GM18951 (cell line): ENCODE data around the gene PARL.
"Not testable (repeated sequence)": the region's sequence is repeated elsewhere in the genome, so short reads cannot be mapped to it uniquely, and the experiment has no call there.

ENCODE experiments used
- POLR2A ChIP-seq: IDR thresholded peaks from 4 replicates; pipeline ENCODE4 v1.6.1; 2011; ENCODE audit warnings: mild to moderate bottlenecking; ENCODE audit not compliant: insufficient read length, insufficient read depth; ENCODE audit errors: extremely low read depth
- in situ Hi-C: fragments of 300-500 bp; cut with MboI; formaldehyde crosslinking; loops from one replicate; pipeline ENCODE4 v1.12.0; 2022; ENCODE audit warnings: low sequenced_read_pairs, mixed read lengths, inconsistent platforms; ENCODE audit not compliant: unreplicated experiment

The PARL gene

DNA sequence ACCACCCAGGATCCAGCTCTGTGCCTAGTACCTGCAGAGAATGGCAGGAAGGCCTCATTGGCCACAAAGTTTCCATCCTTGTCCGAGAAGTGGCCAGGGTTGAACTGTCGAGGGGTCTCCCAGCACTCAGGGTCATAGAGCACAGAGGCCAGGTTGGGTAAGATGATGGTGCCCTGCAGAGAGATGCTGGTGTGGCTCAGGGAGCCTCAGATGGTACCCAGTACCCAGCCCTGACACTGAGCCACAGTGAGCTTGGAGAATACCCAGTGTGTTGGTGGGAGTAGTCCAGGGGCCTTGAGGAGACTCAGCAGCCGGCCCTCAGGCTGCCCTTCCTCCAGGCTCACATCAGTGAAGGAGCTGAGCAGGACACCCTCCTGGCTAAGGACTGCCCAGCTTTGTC lies 11.5 kb upstream of the PARL start:
- in situ Hi-C loops = loop anchor here (10.0 kb wide), 2 partner anchors 119 to 389 kb away; partner anchors contain the start of gene ABCC5

DNA sequence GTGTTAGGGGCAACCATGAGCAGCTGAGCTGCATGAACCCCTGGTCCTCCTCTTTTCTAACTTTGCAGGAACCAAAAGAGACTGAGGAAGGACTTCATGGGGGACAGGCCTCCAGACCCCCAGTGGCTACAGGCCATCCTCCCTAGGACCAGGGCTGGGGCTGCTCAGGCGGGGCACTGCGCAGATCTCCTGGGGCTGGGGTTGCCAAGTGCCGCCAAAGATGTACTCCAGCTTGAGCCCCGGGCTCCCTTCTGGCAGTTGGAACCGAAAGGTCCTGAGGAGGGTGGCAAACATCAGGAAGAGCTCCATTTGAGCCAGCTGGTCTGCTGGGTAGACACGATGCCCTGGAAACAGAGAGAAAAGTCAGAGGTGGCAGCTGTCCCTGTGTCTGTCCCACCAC lies 11.1 kb upstream of the PARL start:
- in situ Hi-C loops = loop anchor here (10.0 kb wide), 2 partner anchors 119 to 389 kb away; partner anchors contain the start of gene ABCC5
- TF ChIP-seq POLR2A = no peak

More for the DNA sequence above, 11.5 kb upstream of the PARL start:
- TF ChIP-seq POLR2A = no peak

DNA sequence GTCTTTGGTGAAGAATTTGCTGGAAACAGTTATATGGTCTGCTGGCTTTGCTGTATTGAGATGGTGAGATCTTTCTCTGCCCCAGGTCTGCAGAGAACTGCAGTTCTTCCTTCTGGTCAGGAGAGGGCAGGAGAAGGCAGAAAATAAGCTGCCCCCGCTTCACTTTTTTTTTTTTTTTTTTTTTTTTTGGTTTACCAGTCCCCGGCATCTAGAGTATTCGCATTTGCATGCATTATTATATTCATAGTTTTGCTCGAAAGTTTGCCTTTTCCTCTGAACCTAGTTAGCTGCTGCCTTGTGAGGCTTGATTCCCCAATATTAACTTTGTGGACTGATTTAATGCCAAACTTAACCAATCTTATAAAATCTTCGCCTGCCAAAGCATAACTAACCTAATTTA lies 10.6 kb upstream of the PARL start:
- no peak for TF ChIP-seq POLR2A
- in situ Hi-C loops = loop anchor here (10.0 kb wide), 2 partner anchors 120 to 390 kb away; partner anchors contain the start of gene ABCC5

DNA sequence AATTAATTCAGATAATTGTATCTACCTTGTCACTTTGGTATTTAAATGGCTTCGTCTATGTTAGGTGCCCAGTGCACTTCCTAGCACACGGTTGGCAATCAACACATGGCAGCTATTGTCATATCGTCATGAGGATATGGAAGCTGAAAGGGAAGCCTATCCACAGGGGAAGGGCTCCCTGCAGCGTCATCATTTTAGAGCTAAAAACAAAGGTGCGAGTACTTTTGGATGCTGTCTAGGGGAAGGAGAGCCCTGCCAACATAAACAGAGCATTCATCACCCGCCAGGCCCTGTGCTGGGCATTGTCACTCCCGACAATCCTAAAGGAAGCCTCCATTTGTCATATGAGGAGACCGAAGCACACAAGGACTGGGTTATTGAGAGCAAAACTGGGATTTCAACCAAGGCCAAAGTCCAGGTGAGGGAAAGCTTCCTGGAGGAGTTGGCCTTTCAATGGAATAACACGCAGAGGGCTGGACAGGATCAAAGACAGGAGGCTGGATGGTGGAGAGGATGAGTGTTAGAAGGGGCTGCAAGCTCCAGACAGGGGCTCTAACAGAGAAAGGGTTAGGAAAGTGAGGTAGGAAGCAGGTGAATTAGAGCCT lies 8.0 kb upstream of the PARL start:
- TF ChIP-seq POLR2A = no peak
- in situ Hi-C loops = loop anchor here (10.0 kb wide), 2 partner anchors 122 to 392 kb away; partner anchors contain the start of gene ABCC5

DNA sequence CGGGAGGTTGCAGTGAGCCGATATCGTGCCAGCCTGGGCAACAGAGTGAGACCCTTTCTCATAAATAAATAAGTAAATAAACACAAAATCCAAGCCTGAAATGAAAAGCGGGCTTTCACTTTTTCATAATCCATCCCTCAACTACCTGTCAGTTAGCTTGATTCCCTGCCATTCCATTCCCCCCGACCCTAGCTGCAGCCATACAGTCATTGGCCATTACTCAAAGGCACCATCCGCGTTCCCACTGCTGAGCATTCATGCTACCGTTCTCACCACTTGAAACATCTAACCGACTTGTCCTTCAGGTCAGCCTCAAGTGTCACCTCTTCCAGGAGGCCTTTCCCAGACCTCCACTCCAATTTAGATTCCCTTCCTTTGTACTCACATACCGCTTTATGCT lies 1.1 kb upstream of the PARL start:
- in situ Hi-C loops = no loop called here
- TF ChIP-seq POLR2A = no peak

DNA sequence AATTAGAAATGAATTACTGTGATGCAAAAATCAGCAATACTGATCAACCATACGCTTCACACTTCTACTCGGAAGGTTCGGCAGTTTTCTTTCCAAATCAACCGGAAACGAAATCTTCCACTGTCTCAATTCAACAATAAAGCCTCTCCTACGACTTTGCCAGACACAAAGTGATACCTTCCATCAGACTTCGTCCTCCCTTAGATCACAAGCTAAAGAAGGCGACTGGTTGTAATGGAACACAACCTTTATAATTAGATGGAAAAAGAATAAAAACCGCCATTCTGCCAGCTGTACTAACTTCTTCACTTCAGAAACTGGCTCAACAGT lies 618 bp downstream of the PARL start:
- no peak for TF ChIP-seq POLR2A
- in situ Hi-C loops = no loop called here

DNA sequence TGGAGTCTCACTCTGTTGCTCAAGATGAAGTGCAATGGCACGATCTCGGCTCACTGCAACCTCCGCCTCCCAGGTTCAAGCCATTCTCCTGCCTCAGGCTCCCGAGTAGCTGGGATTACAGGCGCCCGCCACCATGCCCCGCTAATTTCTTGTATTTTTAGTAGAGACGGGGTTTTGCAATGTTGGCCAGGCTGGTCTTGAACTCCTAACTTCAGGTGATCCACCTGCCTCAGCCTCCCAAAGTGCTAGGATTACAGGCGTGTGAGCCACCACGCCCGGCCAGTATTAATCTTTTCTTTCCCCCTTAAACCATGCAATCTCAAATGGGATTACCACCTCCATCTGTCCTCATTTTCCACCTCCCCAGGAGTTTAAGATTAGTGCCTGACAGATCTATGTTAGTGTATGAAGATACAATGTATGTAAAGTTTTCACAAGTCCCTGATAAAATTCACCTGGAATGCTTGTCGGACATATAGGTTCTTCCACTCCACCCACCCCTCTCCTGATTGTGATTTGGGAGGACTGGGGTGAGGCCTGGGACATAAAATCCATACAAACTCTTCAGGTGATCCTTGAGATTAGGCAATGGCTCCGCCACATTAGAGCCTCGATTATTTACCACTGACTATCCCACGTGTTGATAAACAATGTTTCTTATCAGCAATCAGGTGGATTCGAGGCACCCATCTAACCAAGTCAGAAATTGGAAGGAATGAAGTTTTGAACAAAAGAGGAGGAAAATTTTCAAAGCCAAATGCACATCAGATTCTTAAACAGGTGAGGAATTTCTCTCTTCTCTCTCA lies 1.2 kb downstream of the PARL start:
- in situ Hi-C loops = no loop called here

DNA sequence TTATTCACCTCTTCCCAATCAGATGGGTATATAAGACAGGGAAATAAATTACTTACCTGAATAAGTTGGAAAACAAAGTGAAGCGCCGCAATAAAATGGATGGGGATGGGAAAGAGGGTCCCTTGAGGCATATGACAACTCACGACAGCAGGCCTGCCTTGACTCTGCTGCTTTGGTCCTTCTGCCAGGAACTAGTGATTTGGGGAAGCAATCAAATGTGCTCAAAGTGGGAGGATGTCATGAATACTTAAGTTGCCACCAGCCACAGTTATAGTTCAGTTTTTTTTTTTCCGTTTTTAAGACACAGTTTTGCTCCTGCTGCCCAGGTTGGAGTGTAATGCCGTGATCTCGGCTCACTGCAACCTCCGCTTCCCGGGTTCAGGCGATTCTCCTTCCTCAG lies 4.6 kb downstream of the PARL start:
- no peak for TF ChIP-seq POLR2A
- in situ Hi-C loops = no loop called here

More for the DNA sequence above, 1.2 kb downstream of the PARL start:
- TF ChIP-seq POLR2A = no peak

DNA sequence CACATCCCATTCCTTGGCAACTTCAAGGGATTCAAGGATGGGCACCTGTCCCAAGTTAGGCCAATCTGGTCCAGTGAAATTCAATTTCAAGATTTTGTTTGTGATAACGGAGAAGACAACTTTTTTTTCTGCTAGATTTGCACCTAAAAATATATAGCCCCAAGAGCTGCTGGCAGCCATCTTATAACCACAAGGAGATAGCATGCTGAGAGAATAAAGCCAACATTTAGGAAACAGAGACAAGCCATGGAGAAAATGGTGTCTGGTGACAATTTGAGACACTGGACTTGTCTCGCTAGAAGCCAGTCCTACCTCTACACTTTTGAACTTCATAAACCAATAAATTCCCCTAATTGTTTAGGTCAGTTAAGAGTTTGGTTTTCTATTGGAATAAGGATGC lies 5.4 kb downstream of the PARL start:
- TF ChIP-seq POLR2A = no peak
- in situ Hi-C loops = no loop called here

DNA sequence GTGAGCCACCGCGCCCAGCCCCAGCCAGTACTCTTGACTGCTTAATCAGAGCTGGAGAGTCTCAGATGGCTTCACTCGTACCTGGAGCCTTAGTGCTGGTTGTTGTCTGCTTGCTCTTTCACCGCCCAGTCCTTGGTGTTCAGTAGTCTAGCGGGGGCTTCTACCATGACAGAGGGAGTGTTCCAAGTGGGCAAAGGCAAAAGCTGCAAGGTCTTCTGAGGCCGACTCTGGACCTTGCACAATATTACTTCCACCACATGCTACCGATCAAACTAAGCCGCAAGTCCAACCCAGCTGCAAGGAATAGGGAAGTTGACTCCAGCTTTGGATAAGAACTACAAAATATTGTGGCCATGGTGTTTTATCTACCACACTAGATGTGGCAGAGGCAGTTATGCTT lies 6.6 kb downstream of the PARL start:
- in situ Hi-C loops = no loop called here
- TF ChIP-seq POLR2A = no peak

DNA sequence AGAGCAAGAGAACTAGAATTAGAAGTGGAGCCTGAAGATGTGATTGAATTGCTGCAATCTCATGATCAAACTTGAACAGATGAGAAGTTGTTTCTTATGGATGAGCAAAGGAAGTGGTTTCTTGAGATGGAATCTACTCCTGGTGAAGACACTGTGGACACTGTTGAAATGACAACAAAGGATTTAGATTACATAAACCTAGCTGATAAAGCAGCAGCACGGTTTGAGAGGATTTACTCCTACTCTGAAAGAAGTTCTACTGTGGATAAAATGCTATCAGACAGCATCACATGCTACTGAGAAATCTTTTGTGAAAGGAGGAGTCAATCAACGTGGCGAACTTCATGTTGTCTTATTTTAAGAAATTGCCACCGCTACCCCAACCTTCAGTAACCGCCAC lies 7.5 kb downstream of the PARL start:
- in situ Hi-C loops = not testable (repeated sequence)

DNA sequence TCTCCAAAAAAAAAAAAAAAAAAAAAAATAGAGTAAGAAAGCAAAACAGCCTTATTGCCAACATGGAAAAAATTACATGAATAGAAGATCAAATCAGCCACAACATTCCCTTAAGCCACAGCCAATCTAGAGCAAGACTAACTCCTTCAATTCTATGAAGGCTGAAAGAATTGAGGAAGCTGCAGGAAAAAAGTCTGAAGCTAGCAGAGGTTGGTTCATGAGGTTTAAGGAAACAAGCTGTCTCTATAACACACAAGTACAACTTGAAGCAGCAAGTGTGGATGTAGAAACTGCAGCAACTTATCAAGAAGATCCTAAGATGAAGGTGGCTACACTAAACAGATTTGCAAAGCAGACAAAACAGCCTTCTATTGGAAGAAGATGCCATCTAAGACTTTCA lies 9.3 kb downstream of the PARL start:
- in situ Hi-C loops = no loop called here
- TF ChIP-seq POLR2A = no peak

DNA sequence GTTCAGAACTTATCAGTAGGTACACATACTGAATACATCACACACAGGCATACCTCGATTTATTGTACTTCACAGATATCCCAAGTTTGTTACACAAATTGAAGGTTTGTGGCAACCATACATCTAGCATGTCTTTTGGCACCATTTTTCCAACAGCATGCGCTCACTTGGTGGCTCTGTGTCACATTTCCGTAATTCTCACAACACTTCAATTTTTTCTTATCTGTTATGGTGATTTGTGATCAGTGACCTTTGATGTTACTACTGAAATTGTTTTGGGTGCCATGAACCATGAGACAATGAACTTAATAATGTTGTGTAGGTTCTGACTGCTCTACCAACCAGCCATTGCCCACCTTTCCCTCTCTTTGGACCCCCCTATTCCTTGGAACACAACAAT lies 10.8 kb downstream of the PARL start:
- TF ChIP-seq POLR2A = no peak
- in situ Hi-C loops = no loop called here

DNA sequence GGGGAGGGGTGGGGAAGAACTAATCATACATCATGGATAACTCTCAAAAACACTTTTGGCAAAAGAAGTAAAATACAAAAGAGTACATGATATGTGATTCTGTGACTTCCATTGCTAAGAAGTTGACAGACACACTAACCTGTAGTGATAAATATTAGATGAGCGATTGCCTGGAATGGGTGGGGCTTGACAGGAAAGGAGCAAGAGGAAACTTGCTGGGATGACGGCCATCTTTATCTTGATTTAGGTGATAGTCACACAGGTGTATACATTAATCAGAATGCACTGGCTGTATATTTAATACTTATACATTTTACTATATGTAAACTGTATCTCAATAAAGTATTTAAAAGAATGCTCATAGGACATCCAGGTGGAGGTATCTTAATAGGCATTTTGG lies 13.1 kb downstream of the PARL start:
- no peak for TF ChIP-seq POLR2A
- in situ Hi-C loops = no loop called here

DNA sequence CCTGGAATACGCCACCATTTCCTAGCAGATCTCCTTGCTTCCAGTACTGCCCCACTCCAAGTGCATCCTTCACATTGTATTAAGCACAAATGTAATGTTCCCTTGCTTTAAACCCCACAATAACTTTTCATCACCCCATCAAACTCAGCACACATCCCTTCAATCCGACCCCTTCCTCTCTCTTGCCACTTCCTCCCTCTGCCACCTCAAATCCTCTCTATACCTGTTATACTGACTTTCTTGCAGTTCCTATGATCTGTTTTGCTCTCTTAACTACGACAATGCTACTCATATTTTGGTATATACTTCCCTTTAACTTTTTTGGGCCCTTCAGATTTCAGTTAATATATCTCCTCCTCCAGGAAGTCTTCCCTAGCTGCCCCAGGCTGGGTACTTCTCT lies 14.1 kb downstream of the PARL start:
- no peak for TF ChIP-seq POLR2A
- in situ Hi-C loops = no loop called here

DNA sequence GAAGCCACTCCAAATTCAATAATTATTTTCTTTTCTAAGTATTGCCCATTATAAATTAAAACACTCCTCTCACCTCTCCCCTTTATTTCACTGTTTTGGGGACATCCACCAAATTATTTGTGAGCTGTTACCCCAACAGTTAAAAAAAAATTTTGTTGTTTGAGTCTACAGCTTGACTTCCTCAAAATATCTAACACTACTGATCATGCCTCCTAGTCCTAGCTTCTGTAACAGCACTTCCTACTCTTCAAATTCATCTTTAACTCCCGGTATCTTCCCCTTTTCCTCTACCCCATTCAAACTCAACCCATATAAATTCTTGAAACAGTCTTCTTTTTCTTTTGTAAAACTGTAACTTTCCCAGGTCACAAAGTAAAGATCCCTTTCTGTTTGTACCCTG lies 15.9 kb downstream of the PARL start:
- no peak for TF ChIP-seq POLR2A
- in situ Hi-C loops = no loop called here
